Parathyroid adenoma (tissue), 2 donors: ENCODE results near the gene LAMC3.

Experiments
- H2AFZ ChIP-seq: fragments of 300-600 bp; sonication (generic); one replicate; pipeline ENCODE4 v1.7.0; 2017; ENCODE audit warnings: antibody characterized with exemption, mild to moderate bottlenecking
- H3K27ac ChIP-seq: fragments of 300-600 bp; sonication (generic); one replicate; pipeline ENCODE4 v1.7.0; 2017
- H3K27me3 ChIP-seq: fragments of 300-600 bp; sonication (generic); one replicate; pipeline ENCODE4 v1.7.0; 2017; ENCODE audit warnings: low read length; ENCODE audit not compliant: control insufficient read depth, insufficient read depth
- H3K36me3 ChIP-seq: fragments of 300-600 bp; sonication (generic); one replicate; pipeline ENCODE4 v1.7.0; 2017; ENCODE audit warnings: low read length; ENCODE audit not compliant: control insufficient read depth, insufficient read depth
- H3K4me1 ChIP-seq: fragments of 300-600 bp; sonication (generic); one replicate; pipeline ENCODE4 v1.7.0; 2017; ENCODE audit warnings: control low read depth
- H3K4me2 ChIP-seq: fragments of 300-600 bp; sonication (generic); one replicate; pipeline ENCODE4 v1.7.0; 2017; ENCODE audit warnings: low read length
- H3K4me3 ChIP-seq: fragments of 300-600 bp; sonication (generic); one replicate; pipeline ENCODE4 v1.7.0; 2017; ENCODE audit warnings: low read depth, low read length
- H3K79me2 ChIP-seq: fragments of 300-600 bp; sonication (generic); one replicate; pipeline ENCODE4 v1.7.0; 2017; ENCODE audit warnings: control low read depth
- H3K9ac ChIP-seq: fragments of 300-600 bp; sonication (generic); one replicate; pipeline ENCODE4 v1.7.0; 2017; ENCODE audit warnings: mild to moderate bottlenecking
- H3K9me3 ChIP-seq: fragments of 300-600 bp; sonication (generic); one replicate; pipeline ENCODE4 v1.7.0; 2017; ENCODE audit warnings: low read length; ENCODE audit not compliant: control insufficient read depth
- CTCF ChIP-seq: fragments of 300-600 bp; sonication (generic); IDR thresholded peaks from one replicate; pipeline ENCODE4 v1.7.0; 2017; ENCODE audit warnings: antibody characterized with exemption, mild to moderate bottlenecking
- donor health status: primary hyperparathyroidism.

Gene LAMC3

GRCh38 chr9:131140550-131140949 lies 131.6 kb downstream of the LAMC3 start:
- Histone ChIP-seq H3K79me2 (no peaks in the 10 kb centered on the region), H3K4me3 (no peak overlapping the region), H3K27me3 (no peaks in the 10 kb centered on the region), H3K4me1 (no peaks in the 10 kb centered on the region), H3K4me2 (no peak overlapping the region), H2AFZ (no peak overlapping the region), H3K27ac (no peak overlapping the region), H3K9me3 (no peaks in the 10 kb centered on the region), H3K9ac (no peak overlapping the region), H3K36me3 (no peaks in the 10 kb centered on the region)
- TF ChIP-seq CTCF, result no peak

GRCh38 chr9:131142160-131142559 lies 133.2 kb downstream of the LAMC3 start:
- Histone ChIP-seq H3K36me3 (no peaks in the 10 kb centered on the region), H3K27me3 (no peaks in the 10 kb centered on the region), H3K4me1 (no peaks in the 10 kb centered on the region), H3K9me3 (no peaks in the 10 kb centered on the region), H3K79me2 (no peaks in the 10 kb centered on the region), H3K4me3 (no peak overlapping the region), H2AFZ (no peak overlapping the region), H3K4me2 (no peak overlapping the region), H3K9ac (no peak overlapping the region), H3K27ac (no peak overlapping the region)
- TF ChIP-seq CTCF, result no peak
